SK-N-SH (cell line): ENCODE results near the gene GPD2. TPM values are rescaled to one million over a fixed set of nuclear protein-coding genes. Genes with fewer than 3 reads are reported as not detected.

Experiments used
- CTCF ChIA-PET: fragments of 300-600, 350-600 bp; formaldehyde crosslinking; extraction: SDS; loops from one replicate; lab custom pipeline; 2021; lab: Yijun Ruan, JAX
- POLR2A ChIA-PET: fragments of 350-600 bp; sonication (Branson Sonifier 250); formaldehyde crosslinking; extraction: SDS; loops from one replicate; lab custom pipeline; 2020; ENCODE audit warnings: antibody characterized with exemption, inconsistent platforms; lab: Yijun Ruan, JAX
- DNase-seq: peaks from one replicate; pipeline ENCODE4 v3.0.0; 2012
- H2AFZ ChIP-seq: fragments of 200-600 bp; sonication (generic); 2 replicates; pipeline ENCODE4 v1.8.1; 2016; ENCODE audit warnings: antibody characterized with exemption, mild to moderate bottlenecking, low read depth
- H3F3A ChIP-seq: fragments of 200-600 bp; sonication (generic); replicated peaks from 2 replicates; pipeline ENCODE3; 2016; ENCODE audit warnings: antibody characterized with exemption, mild to moderate bottlenecking; ENCODE audit not compliant: insufficient read depth
- H3K27ac ChIP-seq, 2 experiments: fragments of 200-500 bp in 1 of 2; fragments of 200-600 bp in 1 of 2; sonication (Bioruptor generic) in 1 of 2; sonication (generic), shearing (Covaris generic) in 1 of 2; 2 replicates each; pipeline versions ENCODE4 v1.5.1 to v1.6.1; 2014 to 2016; ENCODE audit warnings: low read depth in 2 of 2, inconsistent platforms in 1 of 2, low read length in 1 of 2, mild to moderate bottlenecking in 1 of 2, mixed read lengths in 1 of 2
- H3K27me3 ChIP-seq: fragments of 200-600 bp; sonication (generic), shearing (Covaris generic); 2 replicates; pipeline ENCODE4 v1.6.1; 2016; ENCODE audit warnings: mixed run types; ENCODE audit not compliant: insufficient read depth
- H3K36me3 ChIP-seq, 2 experiments: fragments of 200-500 bp in 1 of 2; fragments of 200-600 bp in 1 of 2; sonication (Bioruptor generic) in 1 of 2; sonication (generic) in 1 of 2; replicated peaks in 1 of 2; 2 replicates each; pipeline versions ENCODE3 to v1.5.1; 2014 to 2016; ENCODE audit warnings: low read length in 1 of 2, mild to moderate bottlenecking in 1 of 2; ENCODE audit not compliant: insufficient read depth in 2 of 2, control insufficient read depth in 1 of 2
- H3K4me1 ChIP-seq, 2 experiments: fragments of 200-500 bp in 1 of 2; fragments of 200-600 bp in 1 of 2; sonication (Bioruptor generic) in 1 of 2; sonication (generic), shearing (Covaris generic) in 1 of 2; 2 replicates each; pipeline versions ENCODE4 v1.5.1 to v1.6.1; 2014 to 2016; ENCODE audit warnings: low read depth in 1 of 2, low read length in 1 of 2, mixed run types in 1 of 2; ENCODE audit not compliant: insufficient read depth in 2 of 2, control insufficient read depth in 1 of 2
- H3K4me2 ChIP-seq: fragments of 200-600 bp; sonication (generic), shearing (Covaris generic); 2 replicates; pipeline ENCODE4 v1.6.1; 2017; ENCODE audit warnings: mixed run types
- H3K4me3 ChIP-seq, 2 experiments: fragments of 200-500 bp in 1 of 2; fragments of 200-600 bp in 1 of 2; sonication (Bioruptor generic) in 1 of 2; sonication (generic), shearing (Covaris generic) in 1 of 2; 2 replicates each; pipeline versions ENCODE4 v1.5.1 to v1.8.1; 2014 to 2016; ENCODE audit warnings: low read depth in 2 of 2, inconsistent platforms in 1 of 2, low read length in 1 of 2, mild to moderate bottlenecking in 1 of 2, mixed read lengths in 1 of 2, moderate library complexity in 1 of 2
- H3K79me2 ChIP-seq: fragments of 200-600 bp; sonication (generic); 2 replicates; pipeline ENCODE4 v1.8.1; 2017; ENCODE audit warnings: mild to moderate bottlenecking; ENCODE audit not compliant: insufficient read depth
- H3K9ac ChIP-seq: fragments of 200-600 bp; sonication (generic); 2 replicates; pipeline ENCODE4 v1.6.1; 2017; ENCODE audit warnings: mixed run types
- H3K9me2 ChIP-seq: fragments of 200-600 bp; sonication (generic); 2 replicates; pipeline ENCODE4 v1.6.1; 2017; ENCODE audit warnings: mixed run types
- H3K9me3 ChIP-seq: fragments of 200-600 bp; sonication (generic); 2 replicates; pipeline ENCODE4 v1.6.1; 2017; ENCODE audit warnings: mixed run types, mild to moderate bottlenecking, moderate library complexity
- H4K20me1 ChIP-seq: fragments of 200-600 bp; sonication (generic); 2 replicates; pipeline ENCODE4 v1.6.1; 2017; ENCODE audit warnings: mild to moderate bottlenecking, mixed run types; ENCODE audit not compliant: insufficient read depth
- EZH2phosphoT487 ChIP-seq: fragments of 200-600 bp; sonication (generic); IDR thresholded peaks from 2 replicates; pipeline ENCODE4 v1.6.1; 2017; ENCODE audit warnings: low read depth, mixed run types, mild to moderate bottlenecking, antibody characterized with exemption, moderate library complexity, borderline replicate concordance
- FOSL2 ChIP-seq: IDR thresholded peaks from 2 replicates; pipeline ENCODE4 v1.4.0; 2012; ENCODE audit warnings: low read depth, mild to moderate bottlenecking, moderate library complexity, borderline replicate concordance
- FOXM1 ChIP-seq: IDR thresholded peaks from 2 replicates; pipeline ENCODE4 v1.4.0; 2012; ENCODE audit warnings: low read depth, mild to moderate bottlenecking
- GABPA ChIP-seq: IDR thresholded peaks from 2 replicates; pipeline ENCODE4 v1.4.0; 2012; ENCODE audit warnings: low read depth, mild to moderate bottlenecking
- GATA2 ChIP-seq: sonication (generic); formaldehyde crosslinking; IDR thresholded peaks from 2 replicates; pipeline ENCODE4 v1.5.0; 2020; ENCODE audit warnings: mild to moderate bottlenecking, missing genetic modification reagents
- MAX ChIP-seq: IDR thresholded peaks from 2 replicates; pipeline ENCODE4 v1.4.0; 2012; ENCODE audit warnings: low read depth
- MEF2A ChIP-seq: IDR thresholded peaks from 2 replicates; pipeline ENCODE4 v1.4.0; 2012; ENCODE audit warnings: low read depth, borderline replicate concordance
- NRF1 ChIP-seq: IDR thresholded peaks from 2 replicates; pipeline ENCODE4 v1.6.1; 2012; ENCODE audit warnings: low read depth, mild to moderate bottlenecking, low read length
- PBX3 ChIP-seq: IDR thresholded peaks from 2 replicates; pipeline ENCODE4; 2012
- POLR2AphosphoS5 ChIP-seq: IDR thresholded peaks from 2 replicates; pipeline ENCODE4 v1.6.1; 2012; ENCODE audit warnings: low read depth, low read length
- RCOR1 ChIP-seq: fragments of 150-350 bp; IDR thresholded peaks from 2 replicates; pipeline ENCODE4 v1.6.1; 2017; ENCODE audit warnings: antibody characterized with exemption, low read length
- RFX5 ChIP-seq: IDR thresholded peaks from 2 replicates; pipeline ENCODE4 v1.6.1; 2012; ENCODE audit warnings: mild to moderate bottlenecking, improper control_type of control experiment, low read length
- SMC3 ChIP-seq: IDR thresholded peaks from 2 replicates; pipeline ENCODE4 v1.6.1; 2012; ENCODE audit warnings: low read depth, low read length, improper control_type of control experiment
- TAF1 ChIP-seq: IDR thresholded peaks from 2 replicates; pipeline ENCODE4 v1.6.1; 2012; ENCODE audit warnings: low read depth, mild to moderate bottlenecking, low read length, moderate library complexity, borderline replicate concordance
- TCF12 ChIP-seq: IDR thresholded peaks from 2 replicates; pipeline ENCODE4 v1.4.0; 2012
- TEAD4 ChIP-seq: IDR thresholded peaks from 2 replicates; pipeline ENCODE4 v1.4.0; 2012; ENCODE audit warnings: mild to moderate bottlenecking, borderline replicate concordance; ENCODE audit not compliant: insufficient read depth
- USF1 ChIP-seq: IDR thresholded peaks from 2 replicates; pipeline ENCODE4 v1.4.0; 2012; ENCODE audit warnings: low read depth, borderline replicate concordance
- USF2 ChIP-seq: fragments of 150-350 bp; IDR thresholded peaks from 2 replicates; pipeline ENCODE4 v1.6.1; 2017; ENCODE audit warnings: antibody characterized with exemption, low read length, low read depth, borderline replicate concordance
- ZBTB33 ChIP-seq: IDR thresholded peaks from 2 replicates; pipeline ENCODE4 v1.4.0; 2012; ENCODE audit warnings: low read depth, borderline replicate concordance
- WGBS: methylation state at CpG from one replicate; pipeline ENCODE4 v1.1.6; 2017; ENCODE audit warnings: low lambda C conversion rate; 5-methylcytosine and 5-hydroxymethylcytosine counted together
- polyA plus RNA-seq, 3 experiments: library from polyadenylated mRNA; depleted of rRNA; stranded (reverse); fragments of >200 nt; gene quantifications; 2 replicates each; pipeline ENCODE4 v1.2.3, GENCODE V29; 2012

GPD2 gene
- polyA plus RNA-seq, 1 of the 3 experiments (the other 2 are of a cell fraction) = 4.8 TPM

GRCh38 chr2:156456616-156457015 lies 20.4 kb downstream of the GPD2 start (continued):
- TF ChIP-seq PBX3 (no peak), USF1 (no peak), MEF2A (no peak), NRF1 (no peak), TCF12 (no peak), EZH2phosphoT487 (no peak), FOSL2 (no peak), POLR2AphosphoS5 (no peak)

- POLR2A ChIA-PET = no interaction called here
- Histone ChIP-seq H3K27me3 (no peaks in the 10 kb centered on the region), H3K79me2 (no peaks in the 10 kb centered on the region), H4K20me1 (no peaks in the 10 kb centered on the region), H3K4me1 (no peaks in the 10 kb centered on the region), H3K4me3 (no peak overlapping the region), H3F3A (no peaks in the 10 kb centered on the region), H3K9ac (no peak overlapping the region), H2AFZ (no peak overlapping the region), H3K9me3 (no peaks in the 10 kb centered on the region), H3K9me2 (no peaks in the 10 kb centered on the region), H3K36me3 (no peaks in the 10 kb centered on the region), H3K4me2 (no peak overlapping the region), H3K27ac (no peak overlapping the region)
- WGBS = 93% methylated on average over 8 of the region's 8 CpGs
- TF ChIP-seq GATA2 = no peak
- no peak for TF ChIP-seq TAF1
- TF ChIP-seq RFX5 = no peak
- no peak for TF ChIP-seq USF1
- no peak for TF ChIP-seq FOSL2
- no peak for TF ChIP-seq SMC3
- no peak for TF ChIP-seq RCOR1
- no peak for TF ChIP-seq TCF12
- TF ChIP-seq USF2 = no peak
- TF ChIP-seq FOXM1 = no peak
- no peak for TF ChIP-seq ZBTB33
- TF ChIP-seq MAX = no peak
- no peak for TF ChIP-seq TEAD4
- no peak for TF ChIP-seq GABPA
- CTCF ChIA-PET = interaction anchor here (0.6 kb wide), 1 partner anchor 235 kb away, joined by 3 read pairs; no protein-coding TSS in a partner anchor
- DNase-seq = no peak
These were observed 21.6 kb downstream of the GPD2 start for GRCh38 chr2:156457523-156458517.
